ENCODE results near the gene PPFIBP1.

The PPFIBP1 gene

GRCh38 chr12:27606986-27607385 is 83.0 kb downstream of the PPFIBP1 start:
- no peak overlapping the region for H3K4me3 ChIP-seq (ENCODE audit: low read depth, low read length)
- no peak for TF ChIP-seq CTCF (IDR thresholded peaks at IDR 0.05; ENCODE audit: borderline replicate concordance, insufficient read depth, low read depth, low read length)

- TF ChIP-seq CTCF (IDR thresholded peaks at IDR 0.05; ENCODE audit: borderline replicate concordance, insufficient read depth, low read depth, low read length), result no peak
- no peak overlapping the region for H3K4me3 ChIP-seq (ENCODE audit: low read depth, low read length)
Observed at GRCh38 chr12:27607591-27607990, 83.6 kb downstream of the PPFIBP1 start.

GRCh38 chr12:27608890-27609289 is 84.9 kb downstream of the PPFIBP1 start:
- no peak overlapping the region for H3K4me3 ChIP-seq (ENCODE audit: low read depth, low read length)
- no peak for TF ChIP-seq CTCF (IDR thresholded peaks at IDR 0.05; ENCODE audit: borderline replicate concordance, insufficient read depth, low read depth, low read length)

GRCh38 chr12:27610374-27610773 is 86.4 kb downstream of the PPFIBP1 start:
- H3K4me3 ChIP-seq (ENCODE audit: low read depth, low read length), result no peak overlapping the region
- TF ChIP-seq CTCF (IDR thresholded peaks at IDR 0.05; ENCODE audit: borderline replicate concordance, insufficient read depth, low read depth, low read length), result no peak

GRCh38 chr12:27614386-27614785 is 90.4 kb downstream of the PPFIBP1 start:
- no peak overlapping the region for H3K4me3 ChIP-seq (ENCODE audit: low read depth, low read length)
- TF ChIP-seq CTCF (IDR thresholded peaks at IDR 0.05; ENCODE audit: borderline replicate concordance, insufficient read depth, low read depth, low read length), result no peak

- H3K4me3 ChIP-seq (ENCODE audit: low read depth, low read length), result no peak overlapping the region
- no peak for TF ChIP-seq CTCF (IDR thresholded peaks at IDR 0.05; ENCODE audit: borderline replicate concordance, insufficient read depth, low read depth, low read length)
Observed at GRCh38 chr12:27614866-27615265, 90.9 kb downstream of the PPFIBP1 start.

- no peak for TF ChIP-seq CTCF (IDR thresholded peaks at IDR 0.05; ENCODE audit: borderline replicate concordance, insufficient read depth, low read depth, low read length)
- H3K4me3 ChIP-seq (ENCODE audit: low read depth, low read length), result no peak overlapping the region
Observed at GRCh38 chr12:27615331-27615891, 91.4 kb downstream of the PPFIBP1 start.

Measured in GM12875 (cell line).